H1 (cell line): ENCODE data around the gene DIDO1. TPM values are rescaled to one million over a fixed set of nuclear protein-coding genes. Genes with fewer than 3 reads are reported as not detected.
A peak's percentile ranks its signal among the peaks of the same experiment; 100 is the strongest.

ENCODE experiments used
- CTCF ChIA-PET: fragments of 300-600 bp; sonication (Branson Sonifier 250); formaldehyde crosslinking; loops from one replicate; lab custom pipeline; 2021; ENCODE audit not compliant: partially characterized antibody; lab: Charles Lee
- POLR2A ChIA-PET: fragments of 300-600 bp; sonication (Branson Sonifier 250); formaldehyde crosslinking; loops from one replicate; lab custom pipeline; 2021; ENCODE audit warnings: inconsistent platforms; ENCODE audit not compliant: partially characterized antibody; lab: Charles Lee
- DNase-seq, 2 experiments: peaks; one replicate each; pipeline versions ENCODE4 v3.0.0 to v3.0.0-alpha.2; 2010 to 2022; ENCODE audit warnings: low spot score in 2 of 2, low read depth in 1 of 2, mixed read lengths in 1 of 2
- FAIRE-seq: peaks from 2 replicates; lab custom pipeline; 2011; peaks lifted over from hg19 to GRCh38; lab: Jason Lieb, UNC
- H2AFZ ChIP-seq: 2 replicates; pipeline ENCODE4 v1.8.1; 2012; ENCODE audit warnings: low read length, inconsistent platforms
- H2AK5ac ChIP-seq: 2 replicates; pipeline ENCODE4 v1.6.1; 2013; ENCODE audit warnings: low read depth, low read length
- H2BK120ac ChIP-seq: replicated peaks from 2 replicates; pipeline ENCODE3; 2013; ENCODE audit warnings: low read depth, low read length, inconsistent platforms
- H2BK12ac ChIP-seq: 2 replicates; pipeline ENCODE4 v1.6.1; 2013; ENCODE audit warnings: low read depth, low read length
- H2BK15ac ChIP-seq: 2 replicates; pipeline ENCODE4 v1.6.1; 2013; ENCODE audit warnings: low read length
- H2BK20ac ChIP-seq: 2 replicates; pipeline ENCODE4 v1.6.1; 2013; ENCODE audit warnings: low read length
- H2BK5ac ChIP-seq: 2 replicates; pipeline ENCODE4 v1.6.1; 2013; ENCODE audit warnings: low read depth, low read length
- H3K14ac ChIP-seq: 2 replicates; pipeline ENCODE4 v1.6.1; 2013; ENCODE audit warnings: inconsistent platforms; ENCODE audit not compliant: insufficient read length
- H3K18ac ChIP-seq: 2 replicates; pipeline ENCODE4 v1.6.1; 2013; ENCODE audit warnings: low read length; ENCODE audit errors: extremely low read depth
- H3K23ac ChIP-seq: 2 replicates; pipeline ENCODE4 v1.6.1; 2013; ENCODE audit warnings: inconsistent platforms; ENCODE audit not compliant: insufficient read length
- H3K23me2 ChIP-seq: 2 replicates; pipeline ENCODE4 v1.6.1; 2013; ENCODE audit warnings: low read depth, low read length
- H3K27ac ChIP-seq: 2 replicates; pipeline ENCODE4 v1.6.1; 2011; ENCODE audit warnings: low read depth, low read length, inconsistent platforms
- H3K27me3 ChIP-seq, 4 experiments: replicated peaks in 1 of 4; 1 replicate in 1 of 4; 2 replicates in 3 of 4; pipeline versions ENCODE4 v1.6.1 to v1.8.1; 2011 to 2013; ENCODE audit warnings: low read length in 3 of 4, mild to moderate bottlenecking in 3 of 4, inconsistent platforms in 2 of 4, mixed read lengths in 2 of 4, moderate library complexity in 1 of 4; ENCODE audit not compliant: control insufficient read depth in 3 of 4, insufficient read depth in 3 of 4; ENCODE audit errors: extremely low read depth in 1 of 4
- H3K36me3 ChIP-seq, 4 experiments: 2 replicates each; pipeline versions ENCODE4 v1.6.1 to v1.8.1; 2011 to 2013; ENCODE audit warnings: mild to moderate bottlenecking in 4 of 4, low read length in 3 of 4, moderate library complexity in 2 of 4, control low read depth in 1 of 4, inconsistent platforms in 1 of 4; ENCODE audit not compliant: insufficient read depth in 4 of 4, control insufficient read depth in 2 of 4
- H3K4ac ChIP-seq: replicated peaks from 2 replicates; pipeline ENCODE3; 2013; ENCODE audit warnings: low read length, low read depth, mixed read lengths, inconsistent platforms; ENCODE audit not compliant: insufficient read length
- H3K4me1 ChIP-seq, 4 experiments: replicated peaks in 1 of 4; 1 replicate in 1 of 4; 2 replicates in 3 of 4; pipeline versions ENCODE4 v1.6.1 to v1.8.1; 2011 to 2013; ENCODE audit warnings: low read length in 3 of 4, inconsistent platforms in 2 of 4, mixed read lengths in 1 of 4; ENCODE audit not compliant: insufficient read depth in 4 of 4, control insufficient read depth in 3 of 4
- H3K4me2 ChIP-seq, 2 experiments: 2 replicates each; pipeline versions ENCODE4 v1.6.1 to v1.8.1; 2011 to 2013; ENCODE audit warnings: low read depth in 2 of 2, low read length in 2 of 2, control low read depth in 1 of 2, inconsistent platforms in 1 of 2, mild to moderate bottlenecking in 1 of 2; ENCODE audit not compliant: insufficient read depth in 1 of 2
- H3K4me3 ChIP-seq, 4 experiments: fragments of 200-600, 300-600 bp in 1 of 4; sonication (generic), shearing (Covaris generic), sonication (Bioruptor Twin) in 1 of 4; 2 replicates each; pipeline versions ENCODE4 v1.5.1 to v1.8.1; 2011 to 2016; ENCODE audit warnings: low read length in 4 of 4, low read depth in 3 of 4, control low read depth in 2 of 4, inconsistent platforms in 2 of 4, mild to moderate bottlenecking in 2 of 4, mixed read lengths in 1 of 4, moderate library complexity in 1 of 4; ENCODE audit not compliant: insufficient read depth in 2 of 4; ENCODE audit errors: extremely low read depth in 1 of 4
- H3K56ac ChIP-seq: replicated peaks from 2 replicates; pipeline ENCODE3; 2013; ENCODE audit warnings: low read depth, mild to moderate bottlenecking, mixed read lengths, low read length, inconsistent platforms; ENCODE audit not compliant: insufficient read length
- H3K79me1 ChIP-seq: 2 replicates; pipeline ENCODE4 v1.6.1; 2013; ENCODE audit warnings: low read depth, low read length, control low read depth
- H3K79me2 ChIP-seq, 2 experiments: 2 replicates each; pipeline versions ENCODE4 v1.6.1 to v1.8.1; 2012 to 2013; ENCODE audit warnings: low read length in 2 of 2, mild to moderate bottlenecking in 2 of 2, inconsistent platforms in 1 of 2; ENCODE audit not compliant: insufficient read depth in 2 of 2, control insufficient read depth in 1 of 2
- H3K9ac ChIP-seq, 4 experiments: replicated peaks in 1 of 4; 1 replicate in 1 of 4; 2 replicates in 3 of 4; pipeline versions ENCODE4 v1.6.1 to v1.8.1; 2011 to 2013; ENCODE audit warnings: low read depth in 3 of 4, low read length in 3 of 4, control low read depth in 2 of 4, mild to moderate bottlenecking in 2 of 4, moderate library complexity in 2 of 4, inconsistent platforms in 1 of 4; ENCODE audit errors: extremely low read depth in 1 of 4
- H3K9me3 ChIP-seq, 2 experiments: 2 replicates each; pipeline versions ENCODE4 v1.6.1 to v1.8.1; 2012 to 2013; ENCODE audit warnings: mild to moderate bottlenecking in 2 of 2, moderate library complexity in 2 of 2, control low read depth in 1 of 2, inconsistent platforms in 1 of 2, low read depth in 1 of 2, low read length in 1 of 2, mixed read lengths in 1 of 2; ENCODE audit not compliant: insufficient read depth in 2 of 2
- H4K20me1 ChIP-seq, 2 experiments: replicated peaks in 1 of 2; 2 replicates each; pipeline versions ENCODE3 to v1.8.1; 2011 to 2013; ENCODE audit warnings: inconsistent platforms in 2 of 2, low read length in 2 of 2, mild to moderate bottlenecking in 1 of 2; ENCODE audit not compliant: insufficient read depth in 2 of 2, control insufficient read depth in 1 of 2
- H4K5ac ChIP-seq: 2 replicates; pipeline ENCODE4 v1.6.1; 2013; ENCODE audit warnings: low read length, low read depth, mixed read lengths, inconsistent platforms; ENCODE audit not compliant: insufficient read length
- H4K8ac ChIP-seq: 2 replicates; pipeline ENCODE4 v1.8.0; 2013; ENCODE audit warnings: mild to moderate bottlenecking, moderate library complexity, low read length, inconsistent platforms; ENCODE audit not compliant: insufficient read depth; ENCODE audit errors: extremely low read depth
- H4K91ac ChIP-seq: replicated peaks from 2 replicates; pipeline ENCODE3; 2013; ENCODE audit warnings: low read length, mixed read lengths, inconsistent platforms; ENCODE audit not compliant: insufficient read length
- BACH1 ChIP-seq: IDR thresholded peaks from 2 replicates; pipeline ENCODE4 v1.6.1; 2012; ENCODE audit warnings: low read length, improper control_type of control experiment
- MAX ChIP-seq: IDR thresholded peaks from 2 replicates; pipeline ENCODE4 v1.6.1; 2012; ENCODE audit warnings: inconsistent platforms
- NANOG ChIP-seq: IDR thresholded peaks from 2 replicates; pipeline ENCODE4 v1.6.1; 2011; ENCODE audit warnings: low read length, low read depth, mild to moderate bottlenecking, inconsistent platforms; ENCODE audit not compliant: insufficient read depth, poor library complexity, severe bottlenecking
- PHF8 ChIP-seq: fragments of 200-600 bp; sonication (generic); conservative IDR thresholded peaks from 2 replicates; pipeline ENCODE4 v1.7.1; 2012; ENCODE audit warnings: low read depth, mild to moderate bottlenecking, inconsistent platforms, low read length, moderate library complexity
- POU5F1 ChIP-seq: IDR thresholded peaks from 2 replicates; pipeline ENCODE4 v1.6.1; 2011; ENCODE audit warnings: low read depth, mild to moderate bottlenecking, low read length, moderate library complexity
- RBBP5 ChIP-seq: IDR thresholded peaks from 2 replicates; pipeline ENCODE4 v1.7.1; 2012; ENCODE audit warnings: low read depth, mild to moderate bottlenecking, inconsistent platforms, low read length, moderate library complexity, borderline replicate concordance
- TCF12 ChIP-seq: IDR thresholded peaks from 2 replicates; pipeline ENCODE4 v1.6.1; 2011; ENCODE audit warnings: low read depth, mild to moderate bottlenecking, low read length
- TEAD4 ChIP-seq: IDR thresholded peaks from 2 replicates; pipeline ENCODE4 v1.6.1; 2012; ENCODE audit warnings: low read depth, low read length, inconsistent platforms, mixed read lengths
- WGBS, 2 experiments: shearing (Covaris generic) in 1 of 2; methylation state at CpG; one replicate each; pipeline versions ENCODE4 v1.1.6 to v1.1.7; 2013 to 2015; ENCODE audit warnings: low lambda C conversion rate in 2 of 2, mixed read lengths in 2 of 2, inconsistent platforms in 1 of 2, low coverage in 1 of 2, missing lambda C conversion rate in 1 of 2; ENCODE audit not compliant: insufficient replicate concordance in 2 of 2, insufficient coverage in 1 of 2, insufficient read length in 1 of 2; ENCODE audit errors: extremely low coverage in 1 of 2, missing lambda C conversion rate in 1 of 2; 5-methylcytosine and 5-hydroxymethylcytosine counted together
- polyA plus RNA-seq, 7 experiments: library from polyadenylated mRNA; depleted of rRNA in 3 of 7; stranded (reverse) in 5 of 7; unstranded in 2 of 7; fragments of >200 nt in 5 of 7; fragments of 200-250 nt in 2 of 7; gene quantifications; 1 replicate in 5 of 7; 2 replicates in 1 of 7; 4 replicates in 1 of 7; pipeline versions ENCODE4 v1.2.1 to v1.2.3, GENCODE V29; 2011 to 2013; ENCODE audit warnings: missing spikeins in 2 of 7, mixed read lengths in 2 of 7
- total RNA-seq: library from RNA; stranded (reverse); fragmentation: NEBNext Ultra II Directional; extraction: Animal tissue kit (Norgen Biotek cat#: 25700); gene quantifications from 2 replicates; pipeline ENCODE4 v1.2.1, GENCODE V29; 2021

DIDO1 gene
- total and polyA plus RNA-seq, 2 of the 8 experiments (the other 6 are each of a cell fraction or from before 2014, with no cell fraction given): 53.6 to 82.8 TPM

GRCh38 chr20:62961799-62962198 is 35.5 kb upstream of the DIDO1 start:
- no peaks in the 10 kb centered on the region for H3K27me3 ChIP-seq
- no peak overlapping the region; the same call in 1 of the 2 replicates for H2BK5ac ChIP-seq
- H2AFZ ChIP-seq: no peak overlapping the region
- FAIRE-seq (no peak), DNase-seq (no peak)
- H3K4me3 ChIP-seq: 0 out of 8 replicates have a peak overlapping the region, but pooled peaks of 1 of the 4 experiments have one; percentile 11
- H2BK15ac ChIP-seq: no peak overlapping the region
- peaks cover 0 to 3% (median 0%) of the 10 kb centered on the region in 4 experiments; a peak in 2 of 7 replicates for H3K4me1 ChIP-seq
- no peak overlapping the region for H3K23ac ChIP-seq
- H4K91ac ChIP-seq: no peak overlapping the region
- no peak overlapping the region for H3K14ac ChIP-seq
- 0 out of 4 replicates have a peak overlapping the region, but pooled peaks of 1 of the 2 experiments have one; percentile 6 for H3K4me2 ChIP-seq
- H3K27ac ChIP-seq: no peak overlapping the region
- H3K9ac ChIP-seq: no peak overlapping the region; a peak in 1 of 7 replicates
- no peak overlapping the region for H2BK120ac ChIP-seq
- no peaks in the 10 kb centered on the region for H3K9me3 ChIP-seq
- 94% methylated on average over 8 of the region's 8 CpGs; no CpG with 5 or more reads in 1 of the 2 experiments for WGBS, 2 experiments
- CTCF ChIA-PET: interaction anchor here (0.6 to 1.6 kb wide), 6 partner anchors 9 to 576 kb away, joined by 3 to 7 read pairs (median 3); partner anchors contain the start of gene PTK6
- no peak overlapping the region for H3K4ac ChIP-seq
- no peaks in the 10 kb centered on the region for H3K79me2 ChIP-seq
- no peak overlapping the region for H2BK12ac ChIP-seq
- no peak overlapping the region for H2BK20ac ChIP-seq
- peaks cover 0 to 11% (median 5%) of the 10 kb centered on the region in 4 experiments; a peak in 5 of 8 replicates for H3K36me3 ChIP-seq
- H4K20me1 ChIP-seq: peaks cover 0 to 16% of the 10 kb centered on the region in 2 experiments
- H3K23me2 ChIP-seq: no peaks in the 10 kb centered on the region
- peak overlapping the region; percentile 39; the same call in 1 of the 2 replicates for H4K8ac ChIP-seq
- peaks cover 3% of the 10 kb centered on the region; the same call in 1 of the 2 replicates for H3K79me1 ChIP-seq
- H3K18ac ChIP-seq: no peak overlapping the region
- POLR2A ChIA-PET: interaction anchor here (1.1 to 1.6 kb wide), 5 partner anchors 8 to 61 kb away, joined by 3 to 6 read pairs (median 3); partner anchors contain the start of gene GID8
- H4K5ac ChIP-seq: no peak overlapping the region
- no peak for TF ChIP-seq MAX
- no peak for TF ChIP-seq BACH1
- TF ChIP-seq NANOG: no peak
- no peak for TF ChIP-seq RBBP5
- no peak for TF ChIP-seq POU5F1
- no peak for TF ChIP-seq PHF8
- TF ChIP-seq TCF12: no peak
- no peak for TF ChIP-seq TEAD4
- H3K56ac ChIP-seq: no peak overlapping the region
- H2AK5ac ChIP-seq: no peak overlapping the region
